GM12872 (cell line): Measurements from ENCODE around the gene CLPSL2.

Experiments used
- CTCF ChIP-seq: IDR thresholded peaks from 3 replicates; pipeline ENCODE4 v1.5.1; 2011; ENCODE audit warnings: low read depth, mild to moderate bottlenecking, low read length, moderate library complexity; ENCODE audit not compliant: insufficient read depth

The CLPSL2 gene

GRCh38 chr6:35752330-35752729 is 24.1 kb upstream of the CLPSL2 start:
- no peak for TF ChIP-seq CTCF

GRCh38 chr6:35754452-35755277 is 21.7 kb upstream of the CLPSL2 start:
- no peak for TF ChIP-seq CTCF

- TF ChIP-seq CTCF, result no peak
Measured at GRCh38 chr6:35755278-35755924, 21.0 kb upstream of the CLPSL2 start.

- peak; percentile 72 for TF ChIP-seq CTCF
Measured at GRCh38 chr6:35757456-35758123, 18.8 kb upstream of the CLPSL2 start.

GRCh38 chr6:35759426-35759825 is 17.0 kb upstream of the CLPSL2 start:
- no peak for TF ChIP-seq CTCF

GRCh38 chr6:35765739-35766138 is 10.7 kb upstream of the CLPSL2 start:
- no peak for TF ChIP-seq CTCF

- no peak for TF ChIP-seq CTCF
Measured at GRCh38 chr6:35769211-35769610, 7.2 kb upstream of the CLPSL2 start.
